BJ (cell line): ENCODE measurements around the gene CRTAC1. TPM values are rescaled to one million over a fixed set of nuclear protein-coding genes. Genes with fewer than 3 reads are reported as not detected.

Source experiments
- CTCF ChIA-PET: fragments of 350-600 bp; formaldehyde crosslinking; extraction: SDS; loops from one replicate; lab custom pipeline; 2021; ENCODE audit warnings: antibody characterized with exemption, inconsistent platforms; lab: Yijun Ruan, JAX
- POLR2A ChIA-PET: fragments of 300-600 bp; sonication (Branson Sonifier 250); formaldehyde crosslinking; extraction: SDS; loops from one replicate; lab custom pipeline; 2021; ENCODE audit warnings: antibody characterized with exemption; lab: Charles Lee
- DNase-seq: peaks from one replicate; pipeline ENCODE4 v3.0.0-alpha.2; 2011; ENCODE audit warnings: low read depth
- H3K27me3 ChIP-seq: 2 replicates; pipeline ENCODE4 v1.6.0; 2011; ENCODE audit warnings: low read length; ENCODE audit not compliant: control insufficient read depth, insufficient read depth
- H3K36me3 ChIP-seq: 2 replicates; pipeline ENCODE4 v1.5.1; 2011; ENCODE audit warnings: low read length; ENCODE audit not compliant: control insufficient read depth, insufficient read depth
- H3K4me3 ChIP-seq: 2 replicates; pipeline ENCODE4 v1.5.1; 2011; ENCODE audit warnings: low read depth, mild to moderate bottlenecking, control low read depth, low read length
- polyA plus RNA-seq: library from polyadenylated mRNA; depleted of rRNA; stranded (reverse); fragments of >200 nt; gene quantifications from 2 replicates; pipeline ENCODE4 v1.2.3, GENCODE V29; 2011
- TF ChIP-seq, protein P1 (sequence below): IDR thresholded peaks from 2 replicates; pipeline ENCODE4 v1.5.1; 2011; ENCODE audit warnings: low read depth, mild to moderate bottlenecking, control low read depth, inconsistent platforms, low read length, moderate library complexity; ENCODE audit not compliant: insufficient read depth

The CRTAC1 gene
- polyA plus RNA-seq, 1 experiment = not detected

DNA sequence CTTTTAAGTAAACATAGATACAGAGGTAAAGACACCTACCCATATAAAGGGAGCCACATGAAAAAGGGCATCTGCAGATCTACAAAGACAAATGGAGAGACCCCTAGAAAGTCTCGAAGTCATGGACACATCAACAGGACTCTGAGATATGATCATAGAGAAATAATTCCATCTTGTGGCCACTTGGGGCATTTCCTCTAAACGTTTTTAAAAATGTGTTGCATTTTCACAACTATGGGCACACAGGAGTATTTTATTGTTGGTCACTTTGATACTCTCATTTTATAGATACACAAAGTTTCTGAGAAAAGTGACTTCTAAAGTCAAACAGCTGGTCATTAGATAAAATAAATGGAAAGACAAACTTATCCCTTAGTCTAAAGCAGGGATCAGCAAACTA, 87.1 kb downstream of the CRTAC1 start:
- TF ChIP-seq, protein P1, sequence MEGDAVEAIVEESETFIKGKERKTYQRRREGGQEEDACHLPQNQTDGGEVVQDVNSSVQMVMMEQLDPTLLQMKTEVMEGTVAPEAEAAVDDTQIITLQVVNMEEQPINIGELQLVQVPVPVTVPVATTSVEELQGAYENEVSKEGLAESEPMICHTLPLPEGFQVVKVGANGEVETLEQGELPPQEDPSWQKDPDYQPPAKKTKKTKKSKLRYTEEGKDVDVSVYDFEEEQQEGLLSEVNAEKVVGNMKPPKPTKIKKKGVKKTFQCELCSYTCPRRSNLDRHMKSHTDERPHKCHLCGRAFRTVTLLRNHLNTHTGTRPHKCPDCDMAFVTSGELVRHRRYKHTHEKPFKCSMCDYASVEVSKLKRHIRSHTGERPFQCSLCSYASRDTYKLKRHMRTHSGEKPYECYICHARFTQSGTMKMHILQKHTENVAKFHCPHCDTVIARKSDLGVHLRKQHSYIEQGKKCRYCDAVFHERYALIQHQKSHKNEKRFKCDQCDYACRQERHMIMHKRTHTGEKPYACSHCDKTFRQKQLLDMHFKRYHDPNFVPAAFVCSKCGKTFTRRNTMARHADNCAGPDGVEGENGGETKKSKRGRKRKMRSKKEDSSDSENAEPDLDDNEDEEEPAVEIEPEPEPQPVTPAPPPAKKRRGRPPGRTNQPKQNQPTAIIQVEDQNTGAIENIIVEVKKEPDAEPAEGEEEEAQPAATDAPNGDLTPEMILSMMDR = no peak
- Histone ChIP-seq H3K4me3 (no peak overlapping the region), H3K27me3 (no peaks in the 10 kb centered on the region), H3K36me3 (no peaks in the 10 kb centered on the region)
- no peak for DNase-seq
- ChIA-PET CTCF (no interaction called here), POLR2A (no interaction called here)

DNA sequence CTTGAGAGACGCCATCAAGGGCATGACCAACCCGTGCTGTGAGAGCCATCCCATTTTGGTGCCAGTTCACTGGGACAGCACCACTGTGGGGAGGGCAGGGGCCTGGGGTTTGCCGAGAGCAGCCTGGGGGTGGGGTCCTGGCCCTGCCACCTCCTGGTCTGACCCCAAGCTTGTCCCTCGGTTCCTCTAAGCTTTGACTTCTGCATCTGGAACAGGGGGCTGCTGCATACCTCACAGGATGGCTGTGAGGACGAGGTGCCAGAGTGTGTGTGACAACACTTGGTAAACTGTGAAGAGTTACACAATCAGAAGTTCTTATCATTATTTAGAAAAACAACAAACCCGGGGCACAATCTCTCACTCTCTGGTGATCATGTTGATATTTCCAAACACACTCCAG, 89.9 kb downstream of the CRTAC1 start:
- no peaks in the 10 kb centered on the region for H3K27me3 ChIP-seq
- ChIA-PET POLR2A (no interaction called here), CTCF (interaction anchor here (1.5 kb wide), 1 partner anchor 101 kb away, joined by 3 read pairs; no protein-coding TSS in a partner anchor)

GRCh38 chr10:97939446-97939990, 90.9 kb downstream of the CRTAC1 start:
- H3K27me3 ChIP-seq = no peaks in the 10 kb centered on the region
- ChIA-PET POLR2A (no interaction called here), CTCF (no interaction called here)
- TF ChIP-seq, protein P1 = no peak
- no peaks in the 10 kb centered on the region for H3K36me3 ChIP-seq
- DNase-seq = no peak
- H3K4me3 ChIP-seq = no peak overlapping the region

More for the DNA sequence above, 89.9 kb downstream of the CRTAC1 start:
- DNase-seq = no peak
- no peaks in the 10 kb centered on the region for H3K36me3 ChIP-seq
- no peak overlapping the region for H3K4me3 ChIP-seq
- TF ChIP-seq, protein P1 = no peak

DNA sequence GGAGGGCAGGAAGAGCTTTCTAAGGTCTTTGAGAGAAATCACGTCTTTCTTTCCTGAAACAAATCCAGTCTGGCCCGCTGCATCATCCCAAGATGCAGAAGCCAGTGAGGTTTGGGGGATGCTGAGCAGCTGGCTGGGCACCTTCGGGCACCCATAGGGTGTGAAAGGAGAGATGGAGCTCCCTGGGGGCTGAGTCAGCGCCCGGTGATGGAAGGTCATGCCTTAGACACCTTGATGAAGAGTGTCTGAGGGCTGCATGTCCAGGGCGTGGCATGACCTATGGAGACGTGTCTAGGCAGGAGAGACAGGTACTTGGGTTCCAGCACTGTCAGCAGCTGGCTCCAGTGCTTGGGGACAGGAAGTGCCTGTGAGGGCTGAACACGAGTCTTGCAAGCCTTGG, 92.5 kb downstream of the CRTAC1 start:
- Histone ChIP-seq H3K4me3 (no peak overlapping the region), H3K36me3 (no peaks in the 10 kb centered on the region), H3K27me3 (no peaks in the 10 kb centered on the region)
- no peak for DNase-seq
- ChIA-PET CTCF (no interaction called here), POLR2A (no interaction called here)
- TF ChIP-seq, protein P1 = no peak

DNA sequence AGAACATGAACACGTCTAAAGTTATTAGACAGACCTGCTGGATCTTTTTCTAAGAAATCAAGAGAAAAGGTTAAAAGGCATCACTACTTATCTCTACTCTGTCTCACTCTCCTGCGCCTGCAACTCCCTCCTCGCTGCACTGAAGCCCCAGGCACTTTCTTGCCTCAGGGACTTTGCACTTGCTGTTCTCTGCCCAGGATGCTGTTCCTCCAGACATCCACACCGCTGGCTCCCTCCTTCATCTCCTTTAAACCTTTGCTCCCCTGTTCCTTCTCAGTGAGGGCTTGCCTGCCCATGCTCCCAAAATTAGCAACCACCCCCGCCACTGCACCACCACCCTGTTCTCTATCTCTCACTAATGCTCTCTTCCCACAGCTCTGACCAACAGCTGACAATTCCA, 93.4 kb downstream of the CRTAC1 start:
- CTCF ChIA-PET = no interaction called here
- H3K4me3 ChIP-seq = no peak overlapping the region
- TF ChIP-seq, protein P1 = no peak

More for the DNA sequence above, 93.4 kb downstream of the CRTAC1 start:
- H3K27me3 ChIP-seq = no peaks in the 10 kb centered on the region
- H3K36me3 ChIP-seq = no peaks in the 10 kb centered on the region
- POLR2A ChIA-PET = no interaction called here
- no peak for DNase-seq
